Astrocyte of the cerebellum (primary cell): Measurements from ENCODE around the gene BICRAL.
"Not testable (repeated sequence)": the region's sequence is repeated elsewhere in the genome, so short reads cannot be mapped to it uniquely, and the experiment has no call there.

Experiments
- DNase-seq: peaks from one replicate; pipeline ENCODE4 v3.0.0-alpha.2; 2011; ENCODE audit warnings: low read depth
- H3K4me3 ChIP-seq: 2 replicates; pipeline ENCODE4 v1.5.1; 2011; ENCODE audit warnings: mild to moderate bottlenecking, low read depth, low read length, moderate library complexity
- in situ Hi-C: cut with HindIII; loops from 2 replicates; pipeline ENCODE4 v1.10.0; 2017; ENCODE audit warnings: low sequenced_read_pairs
- TF ChIP-seq, protein P1 (sequence below): IDR thresholded peaks from 2 replicates; pipeline ENCODE4 v1.5.1; 2012; ENCODE audit warnings: low read length, low read depth, moderate library complexity, mild to moderate bottlenecking; ENCODE audit errors: missing control alignments

Gene BICRAL

DNA sequence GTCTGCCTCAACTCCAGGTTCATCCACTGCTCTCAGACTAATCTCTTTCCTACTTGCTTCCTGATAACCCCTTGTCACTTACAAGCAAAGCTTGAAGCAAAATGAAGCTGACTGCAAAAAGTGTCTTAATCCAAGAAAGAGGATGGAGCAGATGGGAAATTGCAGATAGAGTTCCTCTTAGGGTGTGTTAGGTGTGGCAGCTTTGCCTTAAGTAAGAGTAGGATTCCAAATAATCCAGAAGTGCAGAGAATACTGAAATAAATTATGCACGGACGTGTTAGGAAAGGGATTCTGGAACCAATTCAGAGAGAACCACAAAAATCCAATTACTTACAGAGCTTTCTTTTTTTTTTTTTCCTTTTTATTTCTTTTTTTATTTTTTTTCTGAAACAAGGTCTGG, 91.5 kb downstream of the BICRAL start:
- in situ Hi-C loops, result loop anchor here (25.0 kb wide), 1 partner anchor 211 kb away; no protein-coding TSS in a partner anchor
- DNase-seq, result no peak
- H3K4me3 ChIP-seq, result no peak overlapping the region
- TF ChIP-seq, protein P1, sequence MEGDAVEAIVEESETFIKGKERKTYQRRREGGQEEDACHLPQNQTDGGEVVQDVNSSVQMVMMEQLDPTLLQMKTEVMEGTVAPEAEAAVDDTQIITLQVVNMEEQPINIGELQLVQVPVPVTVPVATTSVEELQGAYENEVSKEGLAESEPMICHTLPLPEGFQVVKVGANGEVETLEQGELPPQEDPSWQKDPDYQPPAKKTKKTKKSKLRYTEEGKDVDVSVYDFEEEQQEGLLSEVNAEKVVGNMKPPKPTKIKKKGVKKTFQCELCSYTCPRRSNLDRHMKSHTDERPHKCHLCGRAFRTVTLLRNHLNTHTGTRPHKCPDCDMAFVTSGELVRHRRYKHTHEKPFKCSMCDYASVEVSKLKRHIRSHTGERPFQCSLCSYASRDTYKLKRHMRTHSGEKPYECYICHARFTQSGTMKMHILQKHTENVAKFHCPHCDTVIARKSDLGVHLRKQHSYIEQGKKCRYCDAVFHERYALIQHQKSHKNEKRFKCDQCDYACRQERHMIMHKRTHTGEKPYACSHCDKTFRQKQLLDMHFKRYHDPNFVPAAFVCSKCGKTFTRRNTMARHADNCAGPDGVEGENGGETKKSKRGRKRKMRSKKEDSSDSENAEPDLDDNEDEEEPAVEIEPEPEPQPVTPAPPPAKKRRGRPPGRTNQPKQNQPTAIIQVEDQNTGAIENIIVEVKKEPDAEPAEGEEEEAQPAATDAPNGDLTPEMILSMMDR, result no peak

DNA sequence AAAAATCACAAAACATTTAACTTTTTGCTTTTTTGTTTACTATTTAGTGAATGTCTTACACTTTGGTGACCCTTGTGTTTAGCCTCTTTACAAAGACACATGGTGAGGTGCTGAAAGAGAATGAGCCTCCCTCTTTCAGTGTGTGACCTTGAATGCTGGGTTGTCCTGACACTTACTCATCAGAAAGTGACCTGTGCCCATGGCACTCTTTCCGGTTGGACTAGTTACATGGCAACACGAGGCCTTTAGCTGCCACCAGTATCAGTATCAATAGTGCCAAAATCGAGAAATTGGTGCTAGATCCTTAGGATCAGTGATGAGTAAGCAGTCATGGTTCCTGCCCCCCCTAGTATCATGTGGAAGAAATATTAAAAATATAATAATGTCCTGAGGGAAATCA, 95.8 kb downstream of the BICRAL start:
- TF ChIP-seq, protein P1, result no peak
- H3K4me3 ChIP-seq, result no peak overlapping the region
- in situ Hi-C loops, result no loop called here
- no peak for DNase-seq

DNA sequence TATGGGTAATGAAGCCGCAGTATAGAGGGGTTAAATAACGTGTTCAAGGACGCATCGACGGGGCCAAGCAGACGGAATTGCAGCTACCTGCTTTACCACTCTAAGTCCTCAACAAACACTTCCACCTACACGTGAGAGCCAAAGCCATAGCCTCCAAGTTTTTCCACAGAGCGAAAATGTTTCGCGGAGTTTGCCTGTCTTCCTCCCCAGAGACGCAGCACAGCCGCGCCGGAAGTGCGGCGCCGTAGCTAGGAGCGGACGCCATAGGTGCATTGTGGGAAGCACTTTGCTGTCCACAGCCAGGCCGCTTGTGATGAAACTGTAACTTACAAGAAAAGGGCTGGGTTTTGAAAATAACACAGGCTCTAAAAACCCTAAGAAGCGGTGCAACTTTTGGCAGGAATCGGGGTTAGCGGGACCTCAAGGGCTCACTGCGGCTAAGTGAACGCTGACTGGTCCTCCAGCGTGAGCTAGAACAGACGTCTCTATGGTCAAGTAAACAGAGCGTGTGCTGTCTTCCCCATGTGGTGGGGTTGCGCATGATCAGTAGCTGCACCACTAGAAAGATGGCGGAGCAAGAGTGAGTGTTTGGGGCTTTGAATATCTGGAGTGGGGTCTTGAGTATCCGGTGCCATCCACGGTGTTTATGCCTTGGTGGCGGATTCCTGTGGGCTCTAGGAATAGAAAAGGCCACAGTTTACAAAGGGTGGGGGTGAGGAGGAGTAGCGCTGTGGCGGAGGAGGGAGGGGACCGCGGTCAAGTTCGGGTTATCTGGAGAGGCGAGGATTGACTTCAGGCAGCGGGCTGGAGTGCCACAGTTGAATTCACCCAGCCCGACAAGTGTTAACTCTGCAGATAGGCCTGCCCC, 97.8 kb downstream of the BICRAL start, which contains the start of gene RPL7L1:
Gene RPL7L1, plus strand, starts transcription at position 245 of the 868 bp plus-strand sequence. Its CDS starts 295 bp downstream, at position 540.
- in situ Hi-C loops, result no loop called here
- TF ChIP-seq, protein P1, result peak; percentile 14
- peak; percentile 66 for DNase-seq
- peak within 1 kb of the TSS; percentile 98 for H3K4me3 ChIP-seq

DNA sequence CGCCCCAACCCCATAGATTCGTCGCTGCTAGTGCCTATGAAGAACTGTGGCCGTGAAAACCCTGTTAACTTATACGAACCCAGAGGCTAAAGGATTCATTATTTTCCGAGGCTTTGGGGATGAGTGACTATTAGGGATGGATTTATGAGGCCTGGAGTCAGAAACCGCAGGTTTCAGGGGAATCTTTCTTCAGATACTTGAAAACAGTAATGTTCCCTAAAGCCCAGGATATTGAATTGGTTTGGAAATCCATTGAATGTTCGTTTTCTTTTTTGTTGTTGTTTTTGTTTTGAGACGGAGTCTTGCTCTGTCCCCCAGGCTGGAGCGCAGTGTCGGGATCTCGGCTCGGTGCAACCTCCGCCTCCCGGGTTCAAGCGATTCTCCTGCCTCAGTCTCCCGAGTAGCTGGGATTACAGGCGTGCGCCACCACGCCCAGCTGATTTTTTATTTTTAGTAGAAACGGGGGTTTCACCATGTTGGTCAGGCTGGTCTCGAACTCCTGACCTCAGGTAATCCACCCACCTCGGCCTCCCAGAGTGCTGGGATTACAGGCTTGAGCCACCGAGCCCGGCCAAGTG, 98.5 kb downstream of the BICRAL start:
- peak overlapping the region; percentile 98 for H3K4me3 ChIP-seq
- in situ Hi-C loops, DNase-seq: not testable (repeated sequence)

DNA sequence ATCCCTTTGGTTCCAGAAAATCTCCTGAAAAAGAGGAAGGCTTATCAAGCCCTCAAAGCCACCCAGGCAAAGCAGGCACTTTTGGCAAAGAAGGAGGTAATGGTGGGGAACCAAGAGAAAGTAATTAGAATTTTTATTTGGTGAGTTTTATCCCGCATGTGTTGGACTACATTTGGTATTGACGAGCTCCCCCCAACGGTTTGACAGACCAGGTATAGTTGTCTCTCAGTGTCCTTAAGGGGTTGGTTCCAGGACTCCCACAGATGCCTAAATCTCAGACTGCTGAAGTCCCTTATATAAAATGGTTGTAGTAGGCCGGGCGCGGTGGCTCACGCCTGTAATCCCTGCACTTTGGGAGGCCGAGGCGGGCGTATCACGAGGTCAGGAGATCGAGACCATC, 99.0 kb downstream of the BICRAL start:
- DNase-seq, in situ Hi-C loops: not testable (repeated sequence)
- peak overlapping the region; percentile 98 for H3K4me3 ChIP-seq

DNA sequence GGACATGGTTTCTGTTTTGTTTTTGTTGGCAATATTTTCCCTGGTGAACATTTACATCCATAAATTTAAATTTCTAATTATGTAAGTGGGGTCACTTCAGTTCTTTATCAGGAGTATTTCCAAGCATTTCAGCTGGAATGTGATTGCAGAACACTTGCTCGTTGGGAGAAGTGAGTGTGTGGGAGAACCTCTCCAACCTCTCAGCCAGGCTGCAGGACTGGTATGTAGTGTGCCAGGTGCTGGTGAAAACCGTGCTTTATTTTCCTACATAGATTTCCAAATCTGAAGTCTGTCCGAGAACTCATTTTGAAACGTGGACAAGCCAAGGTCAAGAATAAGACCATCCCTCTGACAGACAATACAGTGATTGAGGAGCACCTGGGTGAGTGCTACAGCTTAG, 103.8 kb downstream of the BICRAL start:
- no peak for DNase-seq
- H3K4me3 ChIP-seq, result no peak overlapping the region
- TF ChIP-seq, protein P1, result no peak
- in situ Hi-C loops, result no loop called here

DNA sequence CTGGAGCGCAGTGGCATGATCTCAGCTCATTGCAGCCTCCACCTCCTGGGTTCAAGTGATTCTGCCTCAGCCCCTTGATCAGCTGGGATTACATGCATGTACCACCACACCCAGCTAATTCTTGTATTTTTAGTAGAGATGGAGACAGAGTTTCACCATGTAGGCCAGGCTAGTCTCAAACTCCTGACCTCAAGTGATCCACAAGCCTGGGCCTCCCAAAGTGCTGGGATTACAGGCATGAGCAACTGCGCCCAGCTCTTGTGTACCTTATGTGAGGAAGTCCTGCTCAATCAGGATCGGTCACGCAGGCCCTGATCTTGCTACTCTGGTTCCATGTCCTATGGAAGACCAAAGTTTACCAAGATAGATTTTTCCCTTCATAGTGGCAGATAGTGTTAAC, 106.3 kb downstream of the BICRAL start:
- H3K4me3 ChIP-seq, in situ Hi-C loops, DNase-seq: not testable (repeated sequence)

DNA sequence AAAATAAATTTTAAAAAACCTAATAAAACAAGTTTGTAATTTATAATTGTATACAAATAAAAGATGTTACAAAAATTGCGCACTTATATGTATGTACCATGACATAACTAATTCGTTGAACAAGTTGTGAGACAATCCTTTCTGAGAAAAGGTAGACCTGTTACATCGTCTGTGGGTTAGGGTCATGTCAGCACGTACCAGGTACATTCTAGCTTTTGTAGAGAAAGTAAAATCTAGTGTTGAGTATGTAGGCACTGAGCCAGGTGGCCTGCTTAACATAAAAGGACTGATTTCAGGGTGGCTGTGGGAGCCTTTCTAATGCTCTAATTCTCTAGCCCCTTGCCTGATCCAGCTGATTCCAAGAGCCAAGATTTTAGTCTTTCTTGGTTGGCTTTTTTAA, 108.0 kb downstream of the BICRAL start:
- DNase-seq, result no peak
- H3K4me3 ChIP-seq, result peak overlapping the region; percentile 82
- TF ChIP-seq, protein P1, result no peak
- in situ Hi-C loops, result no loop called here
